HG02840 (cell line): ENCODE data around the gene JPH3.

Experiments
- ATAC-seq: cut with Tn5 transposase; IDR thresholded peaks from one replicate; pipeline ENCODE4 v1.9.1; 2021; ENCODE audit warnings: mild to moderate bottlenecking, moderate library complexity, moderate number of reproducible peaks; ENCODE audit not compliant: unreplicated experiment, low FRiP score

JPH3 gene

GRCh38 chr16:87602001-87602775 lies at the start of gene JPH3:
TSS of gene JPH3 (plus strand) at chr16:87602508. CDS start at chr16:87603147, 639 bp downstream.
- no peak for ATAC-seq

GRCh38 chr16:87552772-87553573 lies 49.3 kb upstream of the JPH3 start:
- ATAC-seq, result no peak

- no peak for ATAC-seq
These were observed 47.4 kb upstream of the JPH3 start for GRCh38 chr16:87554754-87555427.

- no peak for ATAC-seq
These were observed 46.7 kb upstream of the JPH3 start for GRCh38 chr16:87555647-87556046.

- ATAC-seq, result no peak
These were observed 45.3 kb upstream of the JPH3 start for GRCh38 chr16:87556941-87557459.

- ATAC-seq, result no peak
These were observed 43.6 kb upstream of the JPH3 start for GRCh38 chr16:87558682-87559081.

GRCh38 chr16:87559945-87560344 lies 42.4 kb upstream of the JPH3 start:
- ATAC-seq, result no peak

GRCh38 chr16:87560428-87561199 lies 41.7 kb upstream of the JPH3 start:
- no peak for ATAC-seq

GRCh38 chr16:87561200-87562105 lies 40.9 kb upstream of the JPH3 start:
- ATAC-seq, result no peak

GRCh38 chr16:87562201-87562600 lies 40.1 kb upstream of the JPH3 start:
- ATAC-seq, result no peak

GRCh38 chr16:87563022-87563421 lies 39.3 kb upstream of the JPH3 start:
- no peak for ATAC-seq

- ATAC-seq, result no peak
These were observed 38.4 kb upstream of the JPH3 start for GRCh38 chr16:87563714-87564523.

- ATAC-seq, result no peak
These were observed 37.9 kb upstream of the JPH3 start for GRCh38 chr16:87564524-87564778.

- no peak for ATAC-seq
These were observed 32.4 kb upstream of the JPH3 start for GRCh38 chr16:87569601-87570571.

GRCh38 chr16:87570572-87570937 lies 31.8 kb upstream of the JPH3 start:
- ATAC-seq, result no peak

- no peak for ATAC-seq
These were observed 31.1 kb upstream of the JPH3 start for GRCh38 chr16:87570938-87571867.

GRCh38 chr16:87571868-87572244 lies 30.5 kb upstream of the JPH3 start:
- ATAC-seq, result no peak
